GM12873 (cell line): Measurements from ENCODE around the gene C5orf22.

Experiments
- CTCF ChIP-seq: IDR thresholded peaks from 2 replicates; pipeline ENCODE4 v1.5.1; 2012; ENCODE audit warnings: low read depth, mild to moderate bottlenecking, moderate library complexity, low read length, control low read depth; ENCODE audit not compliant: insufficient read depth; ENCODE audit errors: missing control alignments

The C5orf22 gene

DNA sequence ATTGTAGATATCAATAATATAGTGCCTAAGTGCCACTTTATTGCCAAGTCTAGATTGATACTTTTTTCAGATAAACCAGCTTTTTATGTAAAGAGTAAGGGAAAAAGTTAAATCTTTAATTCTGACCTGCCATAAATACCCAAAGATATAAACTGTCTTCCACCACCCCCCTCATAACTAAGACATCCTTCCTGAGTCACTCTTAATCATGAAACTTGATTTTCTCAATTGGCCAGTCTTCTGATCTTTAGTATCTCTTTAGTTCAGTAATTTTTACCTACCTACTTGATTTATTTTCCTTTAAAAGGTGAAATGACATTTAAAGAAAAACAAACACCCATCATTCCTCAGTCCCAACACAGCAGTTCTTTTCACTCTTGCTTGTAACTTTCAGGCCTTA is 21.8 kb downstream of the C5orf22 start:
- TF ChIP-seq CTCF, result no peak

- no peak for TF ChIP-seq CTCF
These were observed 22.5 kb downstream of the C5orf22 start for GRCh38 chr5:31554552-31554951.

- TF ChIP-seq CTCF, result no peak
These were observed 24.4 kb downstream of the C5orf22 start for GRCh38 chr5:31556461-31556860.

DNA sequence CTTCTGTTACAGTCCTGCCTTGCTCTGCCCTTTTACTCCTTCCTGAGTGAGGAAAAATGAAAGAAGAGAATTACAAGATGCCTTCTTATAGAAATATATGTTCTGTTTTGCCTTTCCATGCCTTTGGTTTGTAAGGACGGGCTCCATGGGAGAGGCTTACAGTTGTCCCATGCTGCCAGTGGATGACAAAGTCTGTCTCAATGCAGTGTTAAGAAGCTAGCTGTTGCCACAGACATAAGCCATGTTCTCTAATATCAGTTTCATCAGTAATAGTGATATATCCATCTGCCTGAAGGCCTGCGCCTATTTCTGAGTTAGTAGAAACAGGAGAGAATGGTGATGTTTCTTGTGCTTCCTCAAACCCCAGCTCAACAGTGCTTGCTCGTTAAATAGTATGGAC is 27.8 kb downstream of the C5orf22 start:
- TF ChIP-seq CTCF, result no peak

- TF ChIP-seq CTCF, result no peak
These were observed 29.8 kb downstream of the C5orf22 start for GRCh38 chr5:31561946-31562345.

DNA sequence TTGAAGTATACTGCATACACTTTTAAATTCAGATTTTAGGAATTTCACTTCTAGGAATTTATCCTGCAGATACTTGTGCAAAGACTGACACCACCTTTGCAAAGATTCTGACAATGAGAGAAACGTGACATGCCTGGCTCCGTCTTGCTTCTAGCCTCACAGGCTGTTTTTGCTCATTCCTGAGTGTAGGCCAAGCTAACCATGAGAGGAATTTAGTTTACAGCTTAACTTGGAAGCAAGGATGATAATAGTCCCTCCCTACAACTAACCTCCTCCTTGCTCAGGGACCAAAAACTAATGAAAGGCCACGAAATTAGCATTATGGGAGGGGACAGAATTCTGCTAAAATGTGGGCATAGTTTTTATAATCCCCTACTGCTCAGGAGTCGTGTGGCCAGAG is 31.1 kb downstream of the C5orf22 start:
- TF ChIP-seq CTCF, result no peak

- no peak for TF ChIP-seq CTCF
These were observed 36.3 kb downstream of the C5orf22 start for GRCh38 chr5:31568302-31568835.
